Ishikawa (cell line): Measurements from ENCODE around the gene NECTIN1.

Experiments used
- NFIC ChIP-seq: IDR thresholded peaks from 2 replicates; pipeline ENCODE4 v1.6.1; 2012
- REST ChIP-seq: IDR thresholded peaks from 2 replicates; pipeline ENCODE4 v1.6.1; 2012; ENCODE audit warnings: low read depth, mild to moderate bottlenecking
- TAF1 ChIP-seq: IDR thresholded peaks from 2 replicates; pipeline ENCODE4 v1.6.1; 2012; ENCODE audit warnings: low read depth, mild to moderate bottlenecking
- TEAD4 ChIP-seq: IDR thresholded peaks from 2 replicates; pipeline ENCODE4 v1.6.1; 2012
- YY1 ChIP-seq: IDR thresholded peaks from 2 replicates; pipeline ENCODE4 v1.6.1; 2012; ENCODE audit warnings: low read depth

- TF ChIP-seq TAF1 (no peak), YY1 (no peak), NFIC (no peak), REST (no peak), TEAD4 (no peak)
Measured at GRCh38 chr11:119644502-119644901, 84.5 kb downstream of the NECTIN1 start.
